AG04449 (cell line): Measurements from ENCODE around the gene G6PD.

Experiments used
- CTCF ChIA-PET: fragments of 350-600 bp; formaldehyde crosslinking; extraction: SDS; loops from one replicate; lab custom pipeline; 2021; ENCODE audit warnings: antibody characterized with exemption; lab: Yijun Ruan, JAX
- POLR2A ChIA-PET: fragments of 400-600, 350-600 bp; formaldehyde crosslinking; extraction: SDS; loops from one replicate; lab custom pipeline; 2020; ENCODE audit warnings: antibody characterized with exemption, inconsistent platforms; lab: Yijun Ruan, JAX
- DNase-seq: peaks from one replicate; pipeline ENCODE4 v3.0.0-alpha.2; 2010; ENCODE audit warnings: low read depth, low spot score
- H3K4me3 ChIP-seq: 2 replicates; pipeline ENCODE4 v1.5.1; 2011; ENCODE audit warnings: low read depth, mild to moderate bottlenecking, control low read depth, low read length
- TF ChIP-seq, protein P1 (sequence below): IDR thresholded peaks from one replicate; pipeline ENCODE4 v1.5.1; 2011; ENCODE audit warnings: mild to moderate bottlenecking, moderate library complexity, low read length, control low read depth, inconsistent platforms; ENCODE audit not compliant: insufficient read depth; ENCODE audit errors: missing control alignments

G6PD gene

DNA sequence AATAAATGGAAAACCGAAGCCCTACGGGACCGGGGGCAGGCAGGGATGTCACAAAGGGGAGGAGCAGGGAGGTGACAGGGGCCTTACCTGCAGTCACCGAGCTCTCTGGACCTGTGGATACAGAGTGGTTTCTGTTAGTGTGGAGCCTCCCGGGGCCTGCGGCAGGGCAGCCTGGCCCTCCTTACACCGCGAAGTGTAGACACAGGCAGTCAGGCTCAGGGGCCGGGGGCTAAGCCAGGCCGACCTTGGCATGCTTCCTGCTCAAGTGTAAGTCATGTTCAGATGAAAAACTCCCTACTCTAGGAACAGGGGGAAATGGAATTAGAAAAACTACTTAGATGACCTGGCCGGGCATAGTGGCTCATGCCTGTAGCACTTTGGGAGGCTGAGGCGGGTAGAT, 34.9 kb downstream of the G6PD start:
- CTCF ChIA-PET = no interaction called here
- no peak for DNase-seq
- TF ChIP-seq, protein P1, sequence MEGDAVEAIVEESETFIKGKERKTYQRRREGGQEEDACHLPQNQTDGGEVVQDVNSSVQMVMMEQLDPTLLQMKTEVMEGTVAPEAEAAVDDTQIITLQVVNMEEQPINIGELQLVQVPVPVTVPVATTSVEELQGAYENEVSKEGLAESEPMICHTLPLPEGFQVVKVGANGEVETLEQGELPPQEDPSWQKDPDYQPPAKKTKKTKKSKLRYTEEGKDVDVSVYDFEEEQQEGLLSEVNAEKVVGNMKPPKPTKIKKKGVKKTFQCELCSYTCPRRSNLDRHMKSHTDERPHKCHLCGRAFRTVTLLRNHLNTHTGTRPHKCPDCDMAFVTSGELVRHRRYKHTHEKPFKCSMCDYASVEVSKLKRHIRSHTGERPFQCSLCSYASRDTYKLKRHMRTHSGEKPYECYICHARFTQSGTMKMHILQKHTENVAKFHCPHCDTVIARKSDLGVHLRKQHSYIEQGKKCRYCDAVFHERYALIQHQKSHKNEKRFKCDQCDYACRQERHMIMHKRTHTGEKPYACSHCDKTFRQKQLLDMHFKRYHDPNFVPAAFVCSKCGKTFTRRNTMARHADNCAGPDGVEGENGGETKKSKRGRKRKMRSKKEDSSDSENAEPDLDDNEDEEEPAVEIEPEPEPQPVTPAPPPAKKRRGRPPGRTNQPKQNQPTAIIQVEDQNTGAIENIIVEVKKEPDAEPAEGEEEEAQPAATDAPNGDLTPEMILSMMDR = no peak
- POLR2A ChIA-PET = no interaction called here
- H3K4me3 ChIP-seq = no peak overlapping the region

DNA sequence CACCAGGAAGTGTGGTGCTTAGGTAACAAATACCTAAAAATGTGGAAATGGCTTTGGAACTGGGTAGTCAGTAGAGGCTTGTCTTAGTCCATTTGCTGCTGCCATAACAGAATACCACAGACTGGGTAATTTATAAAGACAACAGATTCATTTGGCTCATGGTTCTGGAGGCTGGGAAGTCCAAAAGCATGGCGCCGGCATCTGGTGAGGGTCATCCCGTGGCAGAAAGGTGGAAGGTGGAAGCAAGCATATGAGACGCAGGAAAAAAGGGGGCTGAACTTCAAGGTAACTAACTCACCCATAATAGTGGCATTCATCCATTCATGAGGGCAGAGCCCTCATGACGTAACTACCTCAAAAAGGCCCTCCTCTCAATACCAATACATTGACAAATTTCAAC, 37.2 kb downstream of the G6PD start:
- no peak for DNase-seq
- POLR2A ChIA-PET = no interaction called here
- TF ChIP-seq, protein P1 = no peak
- CTCF ChIA-PET = no interaction called here
- no peak overlapping the region for H3K4me3 ChIP-seq

DNA sequence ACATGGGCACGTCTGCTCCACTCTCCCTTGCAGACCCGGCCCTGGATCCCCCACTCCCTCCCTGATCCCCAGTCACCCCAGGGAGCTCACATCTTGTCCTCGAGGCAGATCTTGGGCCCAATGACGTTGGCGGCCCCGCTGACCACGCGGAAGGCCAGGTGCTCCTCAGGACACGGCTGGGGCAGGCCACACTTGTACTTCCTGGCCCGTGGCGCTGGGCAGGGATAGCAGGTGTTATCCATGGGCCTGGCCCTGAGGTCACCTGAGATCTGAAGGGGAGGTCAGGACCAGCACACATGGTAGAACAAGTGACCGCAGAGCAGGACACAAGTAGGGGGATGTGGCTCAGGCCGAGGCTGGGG, 38.3 kb downstream of the G6PD start:
- no peak overlapping the region for H3K4me3 ChIP-seq
- TF ChIP-seq, protein P1 = no peak
- POLR2A ChIA-PET = no interaction called here
- no peak for DNase-seq
- CTCF ChIA-PET = no interaction called here

DNA sequence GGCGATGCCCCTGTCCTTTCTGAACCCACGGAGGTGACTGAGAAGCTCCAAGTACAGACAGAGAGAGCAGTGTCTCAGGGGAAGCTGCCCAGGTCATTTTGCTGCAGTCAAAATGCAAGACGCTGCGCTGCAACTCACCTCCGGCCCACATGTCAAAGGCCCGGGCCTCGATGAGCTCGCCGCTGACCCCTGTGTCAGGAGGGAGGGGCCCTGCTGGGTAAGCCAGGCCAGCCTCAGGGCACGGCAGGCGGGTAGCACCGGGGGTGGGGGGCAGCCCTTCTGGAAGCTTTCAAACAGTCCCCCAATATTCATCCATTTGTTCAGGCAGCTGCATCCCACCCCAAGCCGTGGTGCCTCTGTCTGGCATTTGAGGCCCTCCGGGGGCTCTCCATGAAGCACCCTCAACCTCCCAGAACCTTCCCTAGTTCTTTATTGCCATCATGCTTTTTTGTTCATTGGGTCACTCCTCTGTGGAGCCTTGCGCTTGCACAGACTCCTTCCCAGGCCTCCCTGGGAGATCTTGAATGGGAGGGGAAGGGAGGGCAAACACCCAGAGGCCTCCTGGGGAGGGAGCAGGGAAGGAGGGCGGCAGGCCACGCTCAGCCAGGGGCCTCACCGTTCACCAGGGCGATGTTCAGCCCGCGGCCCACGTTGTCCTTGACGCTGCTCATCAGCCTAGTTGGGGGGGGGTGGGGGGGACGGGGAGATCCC, 38.8 kb downstream of the G6PD start:
- no peak for DNase-seq
- CTCF ChIA-PET = no interaction called here
- no peak overlapping the region for H3K4me3 ChIP-seq
- POLR2A ChIA-PET = no interaction called here
- TF ChIP-seq, protein P1 = no peak

GRCh38 chrX:154506483-154507332, 39.9 kb downstream of the G6PD start:
- POLR2A ChIA-PET = no interaction called here

DNA sequence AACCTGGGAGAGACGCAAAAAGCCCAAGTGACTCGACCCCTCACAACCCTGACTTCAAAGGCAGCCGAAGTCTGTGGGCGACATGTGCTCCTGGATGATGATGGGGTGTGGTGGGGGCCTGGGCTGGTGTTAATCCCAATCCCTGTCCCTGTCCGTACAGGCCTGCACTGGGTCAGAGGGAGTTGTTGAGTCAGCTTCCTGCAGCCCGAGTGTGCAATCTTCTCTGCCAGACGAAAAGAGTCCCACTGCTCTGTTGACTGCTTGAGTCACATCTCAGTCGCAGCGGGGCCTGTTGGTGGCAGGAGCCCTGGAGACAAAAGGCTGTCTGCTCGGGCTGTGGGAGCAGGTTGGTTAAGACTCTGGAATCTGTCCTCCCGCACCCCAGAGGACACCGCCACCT, 40.9 kb downstream of the G6PD start:
- TF ChIP-seq, protein P1 = no peak
- DNase-seq = no peak
- CTCF ChIA-PET = no interaction called here

More at GRCh38 chrX:154506483-154507332, 39.9 kb downstream of the G6PD start:
- CTCF ChIA-PET = no interaction called here
- no peak overlapping the region for H3K4me3 ChIP-seq
- TF ChIP-seq, protein P1 = no peak
- no peak for DNase-seq

More for the DNA sequence above, 40.9 kb downstream of the G6PD start:
- no peak overlapping the region for H3K4me3 ChIP-seq
- POLR2A ChIA-PET = interaction anchor here (0.8 kb wide), 1 partner anchor 20 kb away, joined by 3 read pairs; the partner anchor contains the start of gene UBL4A
